Measurements from ENCODE around the gene KIF26B. TPM values are rescaled to one million over a fixed set of nuclear protein-coding genes. Genes with fewer than 3 reads are reported as not detected.

KIF26B gene
- total RNA-seq, 1 experiment from 2014 or later = 0.04 TPM

DNA sequence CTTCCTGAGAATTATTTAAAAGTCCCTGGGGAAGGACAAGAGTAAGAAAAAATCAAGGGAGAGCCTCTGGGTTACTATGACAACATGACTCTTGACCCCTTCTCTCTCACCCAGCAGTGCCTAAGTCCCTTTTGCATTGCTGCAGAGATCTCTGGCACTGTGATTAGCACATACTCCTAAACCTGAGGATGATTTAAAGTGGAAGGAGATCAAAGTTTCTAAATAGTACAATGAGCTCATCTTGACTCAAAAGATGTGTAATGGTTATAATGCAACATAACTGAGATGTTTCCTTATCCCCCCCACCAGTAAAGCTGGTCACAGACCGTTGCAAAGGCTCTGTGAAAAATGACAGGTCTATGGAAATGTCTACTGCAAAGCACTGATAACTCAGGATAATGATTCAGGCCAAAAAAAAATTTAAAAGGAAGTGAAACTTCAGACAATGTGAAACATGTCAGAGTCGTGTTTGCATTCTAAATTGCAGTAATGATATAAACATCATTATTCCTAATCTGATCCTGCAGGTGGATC lies 519.2 kb downstream of the KIF26B start:
- peak; percentile 13 for DNase-seq
- TF ChIP-seq, protein P1, sequence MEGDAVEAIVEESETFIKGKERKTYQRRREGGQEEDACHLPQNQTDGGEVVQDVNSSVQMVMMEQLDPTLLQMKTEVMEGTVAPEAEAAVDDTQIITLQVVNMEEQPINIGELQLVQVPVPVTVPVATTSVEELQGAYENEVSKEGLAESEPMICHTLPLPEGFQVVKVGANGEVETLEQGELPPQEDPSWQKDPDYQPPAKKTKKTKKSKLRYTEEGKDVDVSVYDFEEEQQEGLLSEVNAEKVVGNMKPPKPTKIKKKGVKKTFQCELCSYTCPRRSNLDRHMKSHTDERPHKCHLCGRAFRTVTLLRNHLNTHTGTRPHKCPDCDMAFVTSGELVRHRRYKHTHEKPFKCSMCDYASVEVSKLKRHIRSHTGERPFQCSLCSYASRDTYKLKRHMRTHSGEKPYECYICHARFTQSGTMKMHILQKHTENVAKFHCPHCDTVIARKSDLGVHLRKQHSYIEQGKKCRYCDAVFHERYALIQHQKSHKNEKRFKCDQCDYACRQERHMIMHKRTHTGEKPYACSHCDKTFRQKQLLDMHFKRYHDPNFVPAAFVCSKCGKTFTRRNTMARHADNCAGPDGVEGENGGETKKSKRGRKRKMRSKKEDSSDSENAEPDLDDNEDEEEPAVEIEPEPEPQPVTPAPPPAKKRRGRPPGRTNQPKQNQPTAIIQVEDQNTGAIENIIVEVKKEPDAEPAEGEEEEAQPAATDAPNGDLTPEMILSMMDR (conservative IDR thresholded peaks at IDR 0.05; ENCODE audit: low read depth, low read length) = no peak
- no peak for TF ChIP-seq EZH2phosphoT487 (IDR thresholded peaks at IDR 0.05; ENCODE audit: borderline replicate concordance, low read length)
- TF ChIP-seq EZH2 (IDR thresholded peaks at IDR 0.05; ENCODE audit: low read length, unreplicated experiment) = no peak
- H3K4me1 ChIP-seq (ENCODE audit: insufficient read depth, low read length) = no peaks in the 10 kb centered on the region
- H3K4me3 ChIP-seq (ENCODE audit: low read length) = no peak overlapping the region
- H3K27ac ChIP-seq (ENCODE audit: low read length) = no peak overlapping the region
- intact Hi-C loops (cut with micrococcal nuclease) = no loop called here
- H2AFZ ChIP-seq (ENCODE audit: low read length) = no peak overlapping the region
- BruUV-seq (replicated peaks) = no TSS peak
- H3K9ac ChIP-seq (ENCODE audit: low read length) = no peak overlapping the region
- H3K9me2 ChIP-seq (replicated peaks; ENCODE audit: low read length) = no peaks in the 10 kb centered on the region
- no peaks in the 10 kb centered on the region for H3K9me3 ChIP-seq (ENCODE audit: low read length)
- ChIA-PET CTCF (no interaction called here), POLR2A (ENCODE audit: unreplicated experiment) (no interaction called here)
- no peaks in the 10 kb centered on the region for H3F3A ChIP-seq (ENCODE audit: low read length, unreplicated experiment)
- no peak overlapping the region for H3K4me2 ChIP-seq (ENCODE audit: low read length)
- no peaks in the 10 kb centered on the region for H4K20me1 ChIP-seq (ENCODE audit: low read length)
- H3K27me3 ChIP-seq (ENCODE audit: low read length) = 0 out of 2 replicates have a peak, but pooled peaks cover 1% of the 10 kb centered on the region
- H3K79me2 ChIP-seq (ENCODE audit: low read length) = no peaks in the 10 kb centered on the region
- ATAC-seq = no peak
- no peaks in the 10 kb centered on the region for H3K36me3 ChIP-seq (ENCODE audit: low read depth, low read length)

DNA sequence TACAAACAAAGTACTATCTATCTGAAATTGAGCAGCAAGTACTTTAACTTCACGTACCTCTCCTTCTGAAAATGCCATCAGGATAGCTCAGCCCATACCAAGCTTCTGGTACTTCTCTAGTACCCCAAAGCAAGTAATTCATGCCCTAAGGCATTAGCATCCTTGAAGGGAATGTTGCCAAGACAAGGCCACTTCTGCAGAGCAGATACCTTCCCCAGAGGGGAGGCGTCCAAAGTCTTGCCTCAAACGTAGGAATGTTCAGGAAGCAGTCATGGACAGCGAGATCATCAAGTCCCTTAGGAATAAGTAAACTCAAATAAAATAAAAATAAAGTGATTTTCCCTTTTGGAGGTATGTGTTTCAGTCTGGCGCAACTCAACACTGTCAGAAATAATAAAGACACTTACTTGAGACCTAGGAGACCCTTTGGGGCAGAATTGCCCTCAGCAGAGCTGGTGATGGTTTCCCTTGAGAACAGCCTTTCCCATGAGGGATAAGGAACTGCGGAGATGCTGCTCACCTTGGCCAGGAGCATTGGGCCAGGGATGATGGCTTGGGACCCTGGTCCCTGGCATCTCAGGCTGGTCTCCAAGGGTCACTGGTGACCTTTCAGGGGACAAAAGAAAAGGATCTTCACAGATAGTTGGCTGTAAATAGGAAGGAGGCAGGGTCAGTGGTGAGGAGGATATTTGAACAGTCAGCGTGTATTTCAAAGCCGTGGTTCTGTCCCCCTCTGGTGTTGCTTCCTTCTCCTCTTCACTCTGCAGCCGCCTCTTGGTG lies 522.9 kb downstream of the KIF26B start:
- no TSS peak for BruUV-seq (replicated peaks)
- Histone ChIP-seq H3K9ac (ENCODE audit: low read length) (no peak overlapping the region), H3K9me3 (ENCODE audit: low read length) (no peaks in the 10 kb centered on the region), H3K9me2 (replicated peaks; ENCODE audit: low read length) (no peaks in the 10 kb centered on the region), H3K27ac (ENCODE audit: low read length) (no peak overlapping the region), H3K36me3 (ENCODE audit: low read depth, low read length) (no peaks in the 10 kb centered on the region), H4K20me1 (ENCODE audit: low read length) (no peaks in the 10 kb centered on the region), H2AFZ (ENCODE audit: low read length) (no peak overlapping the region), H3K4me3 (ENCODE audit: low read length) (no peak overlapping the region), H3K4me1 (ENCODE audit: insufficient read depth, low read length) (no peaks in the 10 kb centered on the region), H3K27me3 (ENCODE audit: low read length) (no peaks in the 10 kb centered on the region), H3K79me2 (ENCODE audit: low read length) (no peaks in the 10 kb centered on the region), H3F3A (ENCODE audit: low read length, unreplicated experiment) (no peaks in the 10 kb centered on the region), H3K4me2 (ENCODE audit: low read length) (no peak overlapping the region)
- POLR2A ChIA-PET (ENCODE audit: unreplicated experiment) = no interaction called here
- intact Hi-C loops (cut with micrococcal nuclease) = no loop called here
- TF ChIP-seq, protein P1 (conservative IDR thresholded peaks at IDR 0.05; ENCODE audit: low read depth, low read length) = no peak
- TF ChIP-seq EZH2 (IDR thresholded peaks at IDR 0.05; ENCODE audit: low read length, unreplicated experiment) = no peak
- no peak for TF ChIP-seq EZH2phosphoT487 (IDR thresholded peaks at IDR 0.05; ENCODE audit: borderline replicate concordance, low read length)
- CTCF ChIA-PET = no interaction called here
- no peak for ATAC-seq
- DNase-seq = no peak

DNA sequence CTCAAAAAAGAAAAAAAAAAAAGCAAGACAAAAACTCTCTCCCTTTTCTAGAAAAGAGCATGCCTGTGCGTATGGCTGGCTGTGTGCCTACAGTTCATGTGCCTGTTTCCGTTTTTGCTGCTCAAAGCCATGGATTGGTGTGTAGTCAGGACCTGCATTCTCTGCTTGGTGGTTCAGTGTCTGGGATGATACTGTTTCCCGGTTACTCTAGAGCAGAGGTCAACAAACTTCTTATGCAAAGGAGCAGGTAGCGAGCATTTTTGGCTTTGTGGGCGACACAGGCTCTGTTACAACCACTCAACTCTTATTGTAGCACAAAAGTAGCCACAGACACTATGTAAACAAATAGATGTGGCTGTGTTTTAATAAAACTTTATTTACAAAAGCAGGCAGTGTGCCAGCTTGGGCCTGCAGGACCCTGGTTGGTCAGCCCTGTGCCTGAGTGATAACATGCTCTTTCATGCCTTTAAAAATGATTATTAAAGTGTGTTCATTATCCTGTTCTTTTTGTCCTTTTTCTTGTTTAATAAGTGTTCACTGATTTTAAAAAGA lies 524.2 kb downstream of the KIF26B start:
- CTCF ChIA-PET = no interaction called here
- no peak for ATAC-seq

More for the DNA sequence above, 524.2 kb downstream of the KIF26B start:
- intact Hi-C loops (cut with micrococcal nuclease) = no loop called here
- Histone ChIP-seq H3K27ac (ENCODE audit: low read length) (no peak overlapping the region), H3K4me1 (ENCODE audit: insufficient read depth, low read length) (no peaks in the 10 kb centered on the region), H3F3A (ENCODE audit: low read length, unreplicated experiment) (no peaks in the 10 kb centered on the region), H3K79me2 (ENCODE audit: low read length) (no peaks in the 10 kb centered on the region), H3K9me2 (replicated peaks; ENCODE audit: low read length) (no peaks in the 10 kb centered on the region), H3K4me3 (ENCODE audit: low read length) (no peak overlapping the region), H2AFZ (ENCODE audit: low read length) (no peak overlapping the region), H3K27me3 (ENCODE audit: low read length) (no peaks in the 10 kb centered on the region), H3K9ac (ENCODE audit: low read length) (no peak overlapping the region), H3K4me2 (ENCODE audit: low read length) (no peak overlapping the region), H4K20me1 (ENCODE audit: low read length) (no peaks in the 10 kb centered on the region), H3K36me3 (ENCODE audit: low read depth, low read length) (no peaks in the 10 kb centered on the region), H3K9me3 (ENCODE audit: low read length) (no peaks in the 10 kb centered on the region)
- TF ChIP-seq EZH2phosphoT487 (IDR thresholded peaks at IDR 0.05; ENCODE audit: borderline replicate concordance, low read length) (no peak), EZH2 (IDR thresholded peaks at IDR 0.05; ENCODE audit: low read length, unreplicated experiment) (no peak)
- TF ChIP-seq, protein P1 (conservative IDR thresholded peaks at IDR 0.05; ENCODE audit: low read depth, low read length) = no peak
- POLR2A ChIA-PET (ENCODE audit: unreplicated experiment) = no interaction called here
- DNase-seq = no peak
- no TSS peak for BruUV-seq (replicated peaks)
